Activated CD8-positive, alpha-beta memory T cell treated with anti-CD3 and anti-CD28 coated beads for 48 hours (primary cell): ENCODE measurements around the gene FMO5.
"Not testable (repeated sequence)": the region's sequence is repeated elsewhere in the genome, so short reads cannot be mapped to it uniquely, and the experiment has no call there.

Experiments used
- DNase-seq, 3 experiments: peaks; one replicate each; pipeline ENCODE4 v3.0.0-alpha.2; 2020; ENCODE audit warnings: low read depth in 2 of 3, low spot score in 2 of 3

The FMO5 gene

GRCh38 chr1:147209825-147210821, 15.0 kb downstream of the FMO5 start:
- no peak for DNase-seq

GRCh38 chr1:147208619-147209018, 16.5 kb downstream of the FMO5 start:
- no peak for DNase-seq

GRCh38 chr1:147207192-147207591, 17.9 kb downstream of the FMO5 start:
- no peak for DNase-seq

GRCh38 chr1:147204080-147204479, 21.1 kb downstream of the FMO5 start:
- no peak for DNase-seq

- DNase-seq, result no peak
Observed at GRCh38 chr1:147202576-147202975, 22.6 kb downstream of the FMO5 start.

GRCh38 chr1:147201786-147202185, 23.4 kb downstream of the FMO5 start:
- DNase-seq, result no peak

- no peak for DNase-seq
Observed at GRCh38 chr1:147201276-147201675, 23.9 kb downstream of the FMO5 start.

GRCh38 chr1:147197324-147197723, 27.8 kb downstream of the FMO5 start:
- not testable (repeated sequence) for DNase-seq

GRCh38 chr1:147189514-147189913, 35.6 kb downstream of the FMO5 start:
- DNase-seq, result no peak

- no peak for DNase-seq
Observed at GRCh38 chr1:147185432-147185831, 39.7 kb downstream of the FMO5 start.

GRCh38 chr1:147177611-147178380, 47.3 kb downstream of the FMO5 start:
- DNase-seq, result no peak

GRCh38 chr1:147172168-147173016, 52.7 kb downstream of the FMO5 start, which contains the start of gene PRKAB2:
PRKAB2 (minus strand) TSS chr1:147172470; CDS start chr1:147172144, 326 bp downstream.
- peak; percentile 78 to 89 (median 81) for DNase-seq

- no peak for DNase-seq
Observed at GRCh38 chr1:147171399-147172167, 53.6 kb downstream of the FMO5 start.

- DNase-seq, result no peak
Observed at GRCh38 chr1:147169840-147170674, 55.1 kb downstream of the FMO5 start.

GRCh38 chr1:147169171-147169570, 56.0 kb downstream of the FMO5 start:
- DNase-seq, result no peak

GRCh38 chr1:147168626-147169058, 56.5 kb downstream of the FMO5 start:
- no peak for DNase-seq

GRCh38 chr1:147167365-147167764, 57.8 kb downstream of the FMO5 start:
- DNase-seq, result no peak

GRCh38 chr1:147163019-147163418, 62.1 kb downstream of the FMO5 start:
- no peak for DNase-seq

- no peak for DNase-seq
Observed at GRCh38 chr1:147162093-147162492, 63.0 kb downstream of the FMO5 start.
